Nucleus accumbens (tissue), 56 donors: ENCODE results near the gene NPHP4.

Experiments
- DNase-seq, 56 donors: peaks; one replicate each; lab custom pipeline; 2025; lab: John Stamatoyannopoulos, UW

NPHP4 gene

GRCh38 chr1:5959087-5959486 lies 33.1 kb downstream of the NPHP4 start:
- no peak for DNase-seq

GRCh38 chr1:5956022-5956830 lies 36.0 kb downstream of the NPHP4 start:
- no peak for DNase-seq

- DNase-seq = no peak
These were observed 36.7 kb downstream of the NPHP4 start for GRCh38 chr1:5955479-5955977.

GRCh38 chr1:5954964-5955363 lies 37.3 kb downstream of the NPHP4 start:
- DNase-seq = no peak

GRCh38 chr1:5953386-5953785 lies 38.8 kb downstream of the NPHP4 start:
- no peak for DNase-seq

GRCh38 chr1:5951846-5952410 lies 40.3 kb downstream of the NPHP4 start:
- no peak for DNase-seq

GRCh38 chr1:5950994-5951785 lies 41.0 kb downstream of the NPHP4 start:
- DNase-seq = no peak

- DNase-seq = no peak
These were observed 41.9 kb downstream of the NPHP4 start for GRCh38 chr1:5950201-5950895.

- no peak for DNase-seq
These were observed 42.5 kb downstream of the NPHP4 start for GRCh38 chr1:5949761-5950100.

GRCh38 chr1:5949085-5949760 lies 43.0 kb downstream of the NPHP4 start:
- no peak for DNase-seq

- no peak for DNase-seq
These were observed 43.6 kb downstream of the NPHP4 start for GRCh38 chr1:5948681-5949005.

- no peak for DNase-seq
These were observed 44.1 kb downstream of the NPHP4 start for GRCh38 chr1:5947978-5948680.

GRCh38 chr1:5947071-5947821 lies 45.0 kb downstream of the NPHP4 start:
- DNase-seq = no peak

- no peak for DNase-seq
These were observed 46.8 kb downstream of the NPHP4 start for GRCh38 chr1:5945445-5945844.

GRCh38 chr1:5944843-5945167 lies 47.4 kb downstream of the NPHP4 start:
- DNase-seq = no peak

GRCh38 chr1:5944154-5944842 lies 47.9 kb downstream of the NPHP4 start:
- DNase-seq = no peak

GRCh38 chr1:5943343-5944124 lies 48.7 kb downstream of the NPHP4 start:
- no peak for DNase-seq

GRCh38 chr1:5941671-5942070 lies 50.6 kb downstream of the NPHP4 start:
- DNase-seq = no peak
